ENCODE data around the gene SNRPD1. TPM values are rescaled to one million over a fixed set of nuclear protein-coding genes. Genes with fewer than 3 reads are reported as not detected.
"Not testable (repeated sequence)": the region's sequence is repeated elsewhere in the genome, so short reads cannot be mapped to it uniquely, and the experiment has no call there.

Gene SNRPD1
- total and polyA plus RNA-seq, 9 of the 15 experiments (the other 6 are each of a cell fraction or from before 2014, with no cell fraction given) = 186 to 1,063 (median 313) TPM

DNA sequence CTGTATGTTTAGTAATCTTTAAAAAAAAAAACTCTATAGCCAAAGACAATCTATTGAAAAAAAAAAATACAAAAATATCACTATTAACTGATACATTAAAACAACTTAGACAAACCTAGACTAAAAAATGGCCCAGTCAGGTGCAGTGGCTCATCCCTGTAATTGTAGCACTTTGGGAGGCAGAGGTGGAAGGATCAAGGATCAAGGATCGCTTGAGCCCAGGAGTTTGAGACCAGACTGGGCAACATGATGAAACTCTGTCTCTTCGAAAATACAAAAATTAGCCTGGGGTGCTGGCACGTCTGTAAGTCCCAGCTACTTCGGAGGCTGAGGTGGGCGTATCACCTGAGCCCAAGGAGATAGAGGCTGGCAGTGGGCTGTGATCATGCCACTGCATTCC, 27.7 kb upstream of the SNRPD1 start:
- Histone ChIP-seq H2AFZ (ENCODE audit: low read depth, low read length) (no peak overlapping the region), H3K9me3 (replicated peaks; ENCODE audit: control insufficient read depth, insufficient read depth, low read depth, low read length) (no peaks in the 10 kb centered on the region), H3K4me2 (ENCODE audit: insufficient read depth, low read length) (no peak overlapping the region), H3K36me3 (ENCODE audit: control insufficient read depth, insufficient read depth, low read length) (peaks cover 17% of the 10 kb centered on the region; the same call in 1 of the 3 replicates), H3K4me1 (replicated peaks in 1 of 2; ENCODE audit: control insufficient read depth in 2 of 2, insufficient read depth in 2 of 2, low read length in 2 of 2) (peaks cover 0 to 3% of the 10 kb centered on the region in 2 experiments; a peak in 1 of 5 replicates), H3K27me3 (ENCODE audit: control insufficient read depth in 2 of 2, insufficient read depth in 2 of 2, low read length in 2 of 2) (no peaks in the 10 kb centered on the region), H3K4me3 (no peak overlapping the region), H3K27ac (ENCODE audit: extremely low read depth, low read depth, low read length) (no peak overlapping the region), H4K20me1 (replicated peaks; ENCODE audit: control insufficient read depth, insufficient read depth, low read length) (no peaks in the 10 kb centered on the region), H3K9me1 (ENCODE audit: control insufficient read depth, insufficient read depth, low read length) (no peaks in the 10 kb centered on the region), H3K9ac (ENCODE audit: insufficient read depth in 1 of 2, low read depth in 2 of 2, low read length in 2 of 2) (no peak overlapping the region), H3K79me2 (ENCODE audit: control insufficient read depth, insufficient read depth, low read length) (peaks cover 61% of the 10 kb centered on the region)
- in situ Hi-C loops (cut with MboI) (no loop called here), intact Hi-C loops (cut with micrococcal nuclease) (no loop called here)
- no peak for DNase-seq (ENCODE audit: extremely low read depth in 1 of 4, low spot score in 3 of 4)
- BruUV-seq (replicated peaks) = no TSS peak
- CTCF ChIA-PET (ENCODE audit: low intra/inter-chr PET ratio) = no interaction called here
- WGBS (ENCODE audit: insufficient coverage, low coverage, missing lambda C conversion rate) = 88% methylated on average over 5 of the region's 5 CpGs
- TF ChIP-seq JUNB (CRISPR knock-in tag; conservative IDR thresholded peaks at IDR 0.05) (no peak), SRSF9 (IDR thresholded peaks at IDR 0.05; ENCODE audit: borderline replicate concordance, low read depth, low read length) (no peak), TAF7 (tag; IDR thresholded peaks at IDR 0.05) (no peak)
- TF ChIP-seq, protein P1, sequence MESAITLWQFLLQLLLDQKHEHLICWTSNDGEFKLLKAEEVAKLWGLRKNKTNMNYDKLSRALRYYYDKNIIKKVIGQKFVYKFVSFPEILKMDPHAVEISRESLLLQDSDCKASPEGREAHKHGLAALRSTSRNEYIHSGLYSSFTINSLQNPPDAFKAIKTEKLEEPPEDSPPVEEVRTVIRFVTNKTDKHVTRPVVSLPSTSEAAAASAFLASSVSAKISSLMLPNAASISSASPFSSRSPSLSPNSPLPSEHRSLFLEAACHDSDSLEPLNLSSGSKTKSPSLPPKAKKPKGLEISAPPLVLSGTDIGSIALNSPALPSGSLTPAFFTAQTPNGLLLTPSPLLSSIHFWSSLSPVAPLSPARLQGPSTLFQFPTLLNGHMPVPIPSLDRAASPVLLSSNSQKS (CRISPR knock-in tag; IDR thresholded peaks at IDR 0.05) = no peak
- TF ChIP-seq, protein P2, sequence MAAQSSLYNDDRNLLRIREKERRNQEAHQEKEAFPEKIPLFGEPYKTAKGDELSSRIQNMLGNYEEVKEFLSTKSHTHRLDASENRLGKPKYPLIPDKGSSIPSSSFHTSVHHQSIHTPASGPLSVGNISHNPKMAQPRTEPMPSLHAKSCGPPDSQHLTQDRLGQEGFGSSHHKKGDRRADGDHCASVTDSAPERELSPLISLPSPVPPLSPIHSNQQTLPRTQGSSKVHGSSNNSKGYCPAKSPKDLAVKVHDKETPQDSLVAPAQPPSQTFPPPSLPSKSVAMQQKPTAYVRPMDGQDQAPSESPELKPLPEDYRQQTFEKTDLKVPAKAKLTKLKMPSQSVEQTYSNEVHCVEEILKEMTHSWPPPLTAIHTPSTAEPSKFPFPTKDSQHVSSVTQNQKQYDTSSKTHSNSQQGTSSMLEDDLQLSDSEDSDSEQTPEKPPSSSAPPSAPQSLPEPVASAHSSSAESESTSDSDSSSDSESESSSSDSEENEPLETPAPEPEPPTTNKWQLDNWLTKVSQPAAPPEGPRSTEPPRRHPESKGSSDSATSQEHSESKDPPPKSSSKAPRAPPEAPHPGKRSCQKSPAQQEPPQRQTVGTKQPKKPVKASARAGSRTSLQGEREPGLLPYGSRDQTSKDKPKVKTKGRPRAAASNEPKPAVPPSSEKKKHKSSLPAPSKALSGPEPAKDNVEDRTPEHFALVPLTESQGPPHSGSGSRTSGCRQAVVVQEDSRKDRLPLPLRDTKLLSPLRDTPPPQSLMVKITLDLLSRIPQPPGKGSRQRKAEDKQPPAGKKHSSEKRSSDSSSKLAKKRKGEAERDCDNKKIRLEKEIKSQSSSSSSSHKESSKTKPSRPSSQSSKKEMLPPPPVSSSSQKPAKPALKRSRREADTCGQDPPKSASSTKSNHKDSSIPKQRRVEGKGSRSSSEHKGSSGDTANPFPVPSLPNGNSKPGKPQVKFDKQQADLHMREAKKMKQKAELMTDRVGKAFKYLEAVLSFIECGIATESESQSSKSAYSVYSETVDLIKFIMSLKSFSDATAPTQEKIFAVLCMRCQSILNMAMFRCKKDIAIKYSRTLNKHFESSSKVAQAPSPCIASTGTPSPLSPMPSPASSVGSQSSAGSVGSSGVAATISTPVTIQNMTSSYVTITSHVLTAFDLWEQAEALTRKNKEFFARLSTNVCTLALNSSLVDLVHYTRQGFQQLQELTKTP (IDR thresholded peaks at IDR 0.05; ENCODE audit: low read depth in 1 of 2, partially characterized antibody in 2 of 2) = no peak
- no peak for FAIRE-seq
- POLR2A ChIA-PET = interaction anchor here (2.3 kb wide), 1 partner anchor 16 kb away, joined by 8 read pairs; the partner anchor contains the start of gene ESCO1
- ATAC-seq = no peak

DNA sequence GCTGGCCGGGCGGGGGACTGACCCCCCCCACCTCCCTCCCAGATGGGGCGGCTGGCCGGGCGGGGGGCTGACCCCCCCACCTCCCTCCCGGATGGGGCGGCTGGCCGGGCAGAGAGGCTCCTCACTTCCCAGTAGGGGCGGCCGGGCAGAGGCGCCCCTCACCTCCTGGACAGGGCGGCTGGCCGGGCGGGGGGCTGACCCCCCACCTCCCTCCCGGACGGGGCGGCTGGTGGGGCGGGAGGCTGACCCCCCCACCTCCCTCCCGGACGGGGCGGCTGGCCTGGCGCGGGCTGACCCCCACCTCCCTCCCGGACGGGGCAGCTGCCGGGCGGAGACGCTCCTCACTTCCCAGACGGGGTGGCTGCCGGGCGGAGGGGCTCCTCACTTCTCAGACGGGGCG, 19.8 kb upstream of the SNRPD1 start:
- H3K4me3 ChIP-seq; H3K9me3 ChIP-seq (replicated peaks; ENCODE audit: control insufficient read depth, insufficient read depth, low read depth, low read length); DNase-seq (ENCODE audit: extremely low read depth in 1 of 4, low spot score in 3 of 4); H2AFZ ChIP-seq (ENCODE audit: low read depth, low read length); H4K20me1 ChIP-seq (replicated peaks; ENCODE audit: control insufficient read depth, insufficient read depth, low read length); intact Hi-C loops (cut with micrococcal nuclease); H3K27me3 ChIP-seq (ENCODE audit: control insufficient read depth in 2 of 2, insufficient read depth in 2 of 2, low read length in 2 of 2); H3K27ac ChIP-seq (ENCODE audit: extremely low read depth, low read depth, low read length); H3K9ac ChIP-seq (ENCODE audit: insufficient read depth in 1 of 2, low read depth in 2 of 2, low read length in 2 of 2); BruUV-seq (replicated peaks); FAIRE-seq; CTCF ChIA-PET (ENCODE audit: low intra/inter-chr PET ratio); H3K9me1 ChIP-seq (ENCODE audit: control insufficient read depth, insufficient read depth, low read length); H3K4me2 ChIP-seq (ENCODE audit: insufficient read depth, low read length); in situ Hi-C loops (cut with MboI); H3K4me1 ChIP-seq (replicated peaks in 1 of 2; ENCODE audit: control insufficient read depth in 2 of 2, insufficient read depth in 2 of 2, low read length in 2 of 2); ATAC-seq; POLR2A ChIA-PET: not testable (repeated sequence)
- Histone ChIP-seq H3K79me2 (ENCODE audit: control insufficient read depth, insufficient read depth, low read length) (peaks cover 73% of the 10 kb centered on the region), H3K36me3 (ENCODE audit: control insufficient read depth, insufficient read depth, low read length) (peaks cover 16% of the 10 kb centered on the region; the same call in 2 of the 3 replicates)
- no CpG with 5 or more reads among the region's 33 CpGs for WGBS (ENCODE audit: insufficient coverage, low coverage, missing lambda C conversion rate)

Measured in K562 (cell line).